ENCODE measurements around the gene STXBP5.
"Not testable (repeated sequence)": the region's sequence is repeated elsewhere in the genome, so short reads cannot be mapped to it uniquely, and the experiment has no call there.

Gene STXBP5

DNA sequence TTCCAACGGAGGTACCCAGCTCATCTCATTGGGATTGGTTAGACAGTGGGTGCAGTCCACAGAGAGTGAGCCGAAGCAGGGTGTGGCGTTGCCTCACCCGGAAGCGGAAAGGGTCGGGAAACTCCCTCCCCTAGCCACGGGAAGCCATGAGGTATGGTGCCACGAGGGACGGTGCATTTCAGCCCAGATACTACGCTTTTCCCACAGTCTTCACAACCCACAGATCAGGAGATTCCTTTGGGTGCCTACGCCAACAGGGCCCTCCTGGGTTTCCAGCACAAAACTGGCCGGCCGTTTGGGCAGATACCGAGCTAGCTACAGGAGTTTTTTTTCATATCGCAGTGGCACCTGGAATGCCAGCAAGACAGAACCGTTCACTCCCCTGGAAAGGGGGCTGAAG lies 46.9 kb downstream of the STXBP5 start:
- no peak for DNase-seq

DNA sequence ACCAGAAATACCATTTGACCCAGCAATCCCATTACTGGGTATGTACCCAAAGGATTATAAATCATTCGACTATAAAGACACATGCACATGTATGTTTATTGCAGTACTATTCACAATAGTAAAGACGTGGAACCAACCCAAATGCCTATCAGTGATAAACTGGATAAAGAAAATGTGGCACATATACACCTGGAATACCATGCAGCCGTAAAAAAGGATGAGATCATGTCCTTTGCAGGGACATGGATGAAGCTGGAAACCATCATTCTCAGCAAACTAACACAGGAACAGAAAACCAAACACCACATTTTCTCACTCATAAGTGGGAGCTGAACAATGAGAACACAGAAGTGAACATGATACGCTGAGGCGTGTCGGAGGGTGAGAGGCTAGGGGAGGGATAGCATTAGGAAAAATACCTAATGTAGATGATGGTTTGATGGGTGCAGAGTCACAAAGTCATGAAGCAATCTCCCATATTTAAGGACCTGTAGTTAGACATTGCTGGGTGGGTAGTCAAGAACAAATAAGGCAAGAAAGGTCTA lies 50.8 kb downstream of the STXBP5 start:
- not testable (repeated sequence) for DNase-seq

DNA sequence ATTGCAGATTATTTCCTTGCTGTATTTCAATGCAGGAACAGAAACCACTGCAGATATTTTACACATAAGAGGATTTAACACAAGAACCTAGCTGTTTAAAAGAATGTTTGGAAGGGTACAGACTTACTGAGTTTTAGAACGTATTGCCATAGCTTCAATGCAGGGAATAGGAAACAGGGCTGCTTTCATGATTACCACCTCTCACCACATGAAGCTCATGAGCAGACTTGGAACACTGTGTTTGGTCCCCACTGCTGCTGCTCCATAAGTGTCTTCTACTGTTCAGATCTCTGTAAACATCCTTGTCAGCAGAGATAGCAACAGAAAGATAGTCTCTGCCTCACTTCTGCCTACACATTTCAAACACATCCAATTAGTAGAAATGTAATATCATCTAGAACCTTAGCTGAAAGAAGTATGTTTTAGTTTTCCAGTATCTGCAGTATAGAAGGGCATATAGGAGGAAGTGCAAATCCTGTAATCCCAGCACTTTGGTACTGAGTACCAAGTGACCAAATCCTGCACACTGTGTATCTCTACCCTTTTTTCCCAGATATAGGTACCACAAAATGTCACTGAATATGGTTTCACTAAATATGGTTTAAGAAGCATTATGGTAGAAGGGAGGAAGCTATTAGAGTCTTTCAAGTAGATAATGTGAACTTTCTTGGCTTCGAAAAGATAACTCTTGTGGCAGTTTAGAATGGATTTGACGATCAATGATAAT lies 51.9 kb downstream of the STXBP5 start:
- no peak for DNase-seq

DNA sequence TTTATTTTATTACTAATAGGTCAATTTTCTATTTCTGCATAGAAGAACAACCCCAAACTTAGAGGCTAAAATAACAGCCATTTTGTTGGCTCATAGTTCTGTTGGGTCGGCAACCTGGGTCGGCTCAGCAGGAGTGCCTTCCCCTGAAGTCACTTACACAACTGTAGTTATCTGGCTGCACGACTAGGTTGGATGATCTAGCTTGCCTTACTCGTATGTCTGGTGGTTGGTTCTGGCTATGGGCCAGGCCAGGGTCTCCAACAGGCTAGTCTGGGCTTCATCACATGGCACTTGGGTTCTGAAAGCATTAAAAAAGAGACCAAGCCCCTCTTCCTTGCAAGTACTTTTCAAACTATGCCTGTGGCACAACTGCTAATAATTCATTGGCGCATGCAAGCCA lies 53.5 kb downstream of the STXBP5 start:
- no peak for DNase-seq

DNA sequence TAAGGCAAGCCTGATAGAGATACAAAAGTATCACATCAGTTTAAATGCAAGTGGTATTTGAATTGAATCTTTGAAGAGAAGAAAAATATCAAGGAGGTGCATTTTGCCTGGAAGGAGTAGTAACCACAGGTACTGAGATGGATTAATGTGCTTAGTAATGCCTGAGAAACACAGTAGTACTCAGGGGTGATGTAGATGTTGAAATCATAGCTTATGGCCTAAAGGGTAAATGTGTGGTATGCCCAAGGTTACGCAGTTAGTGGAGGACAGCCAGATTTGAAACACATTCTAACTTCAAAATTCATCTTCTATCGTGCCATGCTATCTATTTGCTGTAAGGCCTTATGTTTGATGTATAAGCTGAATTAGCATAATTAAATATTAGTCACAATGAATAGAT lies 55.9 kb downstream of the STXBP5 start:
- DNase-seq: no peak

DNA sequence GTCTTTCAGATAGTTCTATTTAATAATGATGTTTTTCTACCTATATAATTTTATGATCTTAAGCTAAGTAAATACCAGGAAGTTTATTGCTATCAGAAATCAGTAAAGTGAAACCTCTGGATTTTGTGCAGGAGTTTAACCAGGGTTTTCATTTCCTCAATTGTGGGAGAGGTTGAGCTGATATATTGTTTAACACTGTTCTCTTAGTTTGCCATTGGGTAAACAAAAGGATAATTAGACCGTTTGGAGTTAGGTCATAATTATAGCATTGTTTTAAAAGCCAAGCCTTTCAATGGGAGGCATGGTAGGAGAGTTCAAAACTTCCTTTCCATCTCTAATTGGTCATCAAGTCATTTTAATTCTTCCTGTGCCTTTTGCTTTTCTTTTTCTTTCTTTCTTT lies 58.7 kb downstream of the STXBP5 start:
- DNase-seq: no peak

DNA sequence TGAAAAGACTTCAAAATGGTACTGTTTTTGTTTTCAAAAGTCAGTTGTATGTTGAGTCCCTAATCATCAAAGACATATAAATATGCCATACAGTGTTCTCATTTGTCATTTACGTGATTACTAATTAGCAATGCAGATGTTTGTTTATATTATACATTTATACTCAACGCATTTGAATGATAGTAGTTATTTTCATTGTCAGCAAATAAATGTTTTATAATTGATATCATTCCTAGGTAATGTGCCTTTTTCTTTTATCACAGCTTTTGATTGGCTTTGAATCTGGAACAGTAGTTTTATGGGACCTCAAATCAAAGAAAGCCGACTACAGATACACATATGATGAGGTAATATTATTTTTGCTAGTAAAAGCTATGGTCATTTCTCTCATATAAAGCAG lies 62.6 kb downstream of the STXBP5 start:
- no peak for DNase-seq

DNA sequence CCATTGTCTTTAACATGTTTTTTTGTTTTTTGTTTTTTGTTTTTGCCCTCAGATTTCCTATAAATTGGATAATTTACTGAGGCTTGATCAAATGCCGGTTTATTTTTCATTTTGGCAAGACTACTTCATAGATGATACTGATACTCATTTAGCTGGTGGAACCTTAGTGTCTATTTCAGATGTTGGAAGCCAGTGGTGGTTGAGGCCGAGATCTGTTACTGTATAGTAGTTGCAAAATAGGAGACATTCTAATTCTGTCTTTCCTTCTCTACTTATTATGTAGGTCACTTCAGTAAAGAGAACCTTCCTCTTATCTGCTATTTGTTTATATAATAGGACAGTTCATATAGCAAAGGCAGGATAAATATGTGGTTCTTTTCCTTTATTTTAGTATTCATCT lies 63.4 kb downstream of the STXBP5 start:
- no peak for DNase-seq

DNA sequence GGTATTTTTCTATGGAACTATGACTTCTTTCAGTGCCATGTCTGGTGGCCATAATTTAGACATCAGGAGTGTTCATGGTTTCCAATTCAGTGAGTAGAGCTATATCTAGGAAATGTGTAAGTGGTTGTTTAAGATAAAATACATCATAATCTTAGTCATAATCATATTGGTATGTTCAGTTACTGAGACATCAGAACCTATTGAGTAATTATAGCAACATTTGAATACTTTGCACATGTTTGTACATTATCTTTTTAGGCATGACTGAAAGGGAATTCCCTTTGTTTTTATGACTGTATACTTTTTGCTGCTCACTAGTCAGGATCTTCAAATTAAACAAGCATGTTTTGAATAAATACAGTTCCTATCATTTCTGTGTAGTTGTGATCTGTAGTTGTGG lies 64.0 kb downstream of the STXBP5 start:
- DNase-seq: no peak

DNA sequence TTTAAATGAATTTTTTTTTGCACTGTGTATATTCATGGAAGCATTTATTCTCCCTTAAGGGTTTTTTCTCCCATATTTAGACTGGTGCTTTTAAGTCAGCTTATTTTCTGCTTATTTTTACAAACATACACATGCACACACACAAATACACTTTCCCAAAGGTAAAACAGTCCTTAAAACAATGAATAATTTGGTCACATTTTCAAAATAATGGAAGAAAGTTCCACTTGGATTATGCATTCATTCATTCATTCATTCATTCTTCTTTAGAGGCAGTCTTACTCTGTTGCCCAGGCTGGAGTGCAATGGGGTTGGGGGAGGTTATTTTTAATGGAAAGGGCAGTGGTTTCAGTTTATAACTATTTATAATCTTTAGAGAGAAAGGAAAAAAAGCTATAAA lies 69.8 kb downstream of the STXBP5 start:
- DNase-seq: no peak

DNA sequence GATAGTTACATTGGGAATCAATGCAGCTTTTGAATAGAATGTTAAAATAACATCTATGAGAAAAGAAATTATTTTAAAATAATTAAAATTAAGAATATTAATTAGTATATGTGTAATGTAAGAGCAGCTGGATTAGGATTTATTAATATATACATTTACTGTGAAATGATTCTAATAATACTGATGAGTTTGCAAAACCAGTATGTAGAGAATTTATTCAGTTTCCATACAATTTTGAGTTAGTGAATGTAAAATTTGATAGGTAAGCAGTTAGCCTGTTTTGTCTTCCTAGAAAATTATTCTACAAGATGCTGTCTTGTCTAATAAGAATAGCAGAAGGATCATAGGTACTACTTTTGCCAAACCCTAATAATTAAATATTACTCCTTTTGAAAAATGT lies 70.6 kb downstream of the STXBP5 start:
- no peak for DNase-seq

DNA sequence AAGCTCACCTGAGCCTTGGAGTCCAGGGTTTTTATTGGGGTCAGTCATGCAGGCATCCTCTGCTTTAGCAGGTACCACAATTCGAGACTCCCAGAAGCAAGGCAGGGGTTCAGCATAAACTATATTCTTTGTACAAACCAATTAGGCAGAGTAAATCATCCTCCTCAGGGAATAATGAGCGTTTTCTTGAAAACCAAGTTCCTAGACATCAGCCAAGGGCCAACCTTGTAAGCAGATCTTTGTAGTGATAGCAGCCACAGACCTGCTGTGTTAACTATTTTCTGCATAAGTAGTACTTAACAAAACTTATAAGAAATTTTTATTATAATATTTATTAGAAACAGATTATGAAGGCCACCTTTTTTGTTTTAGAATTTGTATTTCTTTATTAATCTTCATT lies 74.7 kb downstream of the STXBP5 start:
- DNase-seq: no peak

DNA sequence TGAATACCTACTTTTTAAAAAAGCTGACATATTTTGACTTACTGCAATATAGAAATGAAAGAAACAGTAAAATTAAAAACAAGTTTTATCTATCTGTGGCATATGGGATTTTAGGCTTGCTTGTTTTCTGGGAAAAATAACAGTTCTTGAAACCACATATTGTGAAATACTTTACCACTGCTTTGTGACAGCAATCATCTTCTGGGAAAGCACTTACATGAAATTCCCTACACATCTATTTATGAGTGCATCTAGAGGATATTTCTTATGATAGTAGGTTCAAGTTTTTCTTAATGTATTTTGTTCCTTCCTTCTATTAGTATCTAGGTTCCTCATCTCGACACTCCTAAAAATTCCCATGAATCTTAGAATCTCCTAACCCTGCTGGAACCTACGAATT lies 75.2 kb downstream of the STXBP5 start:
- no peak for DNase-seq

DNA sequence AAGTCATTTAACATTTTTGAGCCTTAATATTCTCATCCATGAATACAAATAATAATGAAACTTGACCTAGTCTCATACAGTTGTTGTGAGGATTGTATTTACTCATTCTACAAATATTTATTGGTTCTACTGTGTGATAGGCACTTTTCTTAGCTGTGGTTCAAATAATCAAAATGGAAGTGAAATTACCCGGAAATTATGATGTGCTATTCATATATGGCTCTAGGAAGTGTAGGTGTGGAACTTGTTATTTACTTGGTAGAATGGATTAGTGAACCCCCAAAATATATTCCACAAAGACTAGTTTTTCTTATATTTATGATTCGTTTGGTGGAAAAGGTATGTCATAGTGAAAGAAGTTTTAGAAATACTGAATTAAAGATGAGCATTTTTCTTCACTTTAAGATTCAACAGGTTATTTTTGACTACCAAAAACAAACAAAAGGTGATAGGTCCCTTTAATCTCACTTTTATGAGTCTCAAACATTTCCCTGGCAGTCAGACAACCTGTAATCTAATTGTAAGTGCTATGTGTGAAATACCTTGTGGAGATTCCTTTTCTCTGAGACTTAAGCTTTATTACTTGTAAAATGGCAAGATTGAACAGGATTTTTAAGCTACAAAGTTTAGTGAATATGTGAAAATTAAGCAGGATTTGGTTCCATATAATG lies 77.8 kb downstream of the STXBP5 start:
- DNase-seq: no peak

DNA sequence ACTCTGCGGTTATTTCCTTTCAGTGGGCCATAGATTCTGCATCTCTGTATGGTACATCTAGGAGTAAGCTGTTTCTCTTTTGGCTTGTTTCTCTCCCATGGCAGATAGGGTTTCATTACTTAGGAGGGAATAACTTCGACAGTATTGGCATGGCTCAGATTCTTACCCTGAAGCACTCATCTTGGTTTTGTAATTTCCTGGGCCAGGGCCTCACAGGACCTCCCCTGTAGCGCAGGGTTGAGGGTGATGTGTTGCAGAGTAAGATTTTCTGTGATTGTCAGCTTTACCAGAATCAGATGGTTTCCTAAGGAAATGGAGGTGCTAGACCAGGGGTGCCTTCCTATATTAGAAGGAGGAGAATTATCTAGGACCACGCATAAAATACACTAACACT lies 78.3 kb downstream of the STXBP5 start:
- no peak for DNase-seq

DNA sequence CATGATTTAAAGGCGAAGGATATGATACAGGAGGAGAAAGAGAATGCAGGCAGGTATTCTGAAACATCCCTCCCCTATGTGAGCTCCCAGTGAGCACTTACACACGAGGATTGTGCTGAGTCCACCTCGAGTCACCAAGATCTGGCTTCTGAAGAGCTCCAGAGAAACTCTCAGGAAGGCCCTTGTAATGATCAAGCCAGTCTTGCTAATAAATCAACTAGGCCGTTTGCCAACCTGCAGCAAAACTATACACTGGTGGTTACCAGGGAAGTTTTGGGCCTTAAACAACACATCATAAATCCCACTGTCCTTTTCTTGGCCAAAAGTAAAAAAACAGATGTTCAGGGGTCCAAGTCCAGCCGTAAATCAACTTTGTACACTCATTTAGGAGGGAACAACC lies 79.2 kb downstream of the STXBP5 start:
- no peak for DNase-seq

DNA sequence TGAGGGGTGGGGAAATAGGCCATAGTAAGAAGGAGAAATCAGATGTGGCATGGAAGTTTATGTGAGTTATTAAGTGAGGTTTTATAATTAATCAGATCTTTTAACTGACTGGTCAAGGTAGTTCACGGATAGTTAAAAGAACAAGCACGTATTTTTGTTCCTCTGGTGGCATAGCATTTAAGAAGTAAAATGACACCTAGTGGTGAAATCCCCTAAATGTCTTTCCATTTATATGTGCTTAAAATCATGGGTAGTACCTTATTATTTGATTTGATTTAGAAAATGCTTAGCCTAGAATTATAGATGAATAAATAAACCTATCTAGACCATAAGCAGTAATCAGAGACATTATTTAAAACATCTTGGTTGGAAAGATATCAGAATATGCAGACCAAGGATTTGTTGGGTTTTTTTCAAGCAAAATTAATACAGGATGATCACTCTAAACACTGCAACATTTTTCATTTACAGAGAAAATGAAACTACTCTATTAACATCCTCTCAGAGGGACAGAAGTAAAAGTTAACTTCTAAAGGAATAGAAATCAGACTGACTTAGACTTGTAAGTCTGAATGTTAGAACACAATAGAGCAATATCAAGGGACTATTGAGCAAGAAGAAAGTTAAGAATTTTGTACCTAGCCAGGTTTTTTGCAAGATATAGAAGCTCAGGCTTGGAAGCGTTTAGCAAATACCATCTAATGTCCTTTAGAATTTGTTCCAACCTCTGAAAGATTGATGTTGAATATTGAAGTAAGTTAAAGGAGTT lies 81.1 kb downstream of the STXBP5 start:
- no peak for DNase-seq

DNA sequence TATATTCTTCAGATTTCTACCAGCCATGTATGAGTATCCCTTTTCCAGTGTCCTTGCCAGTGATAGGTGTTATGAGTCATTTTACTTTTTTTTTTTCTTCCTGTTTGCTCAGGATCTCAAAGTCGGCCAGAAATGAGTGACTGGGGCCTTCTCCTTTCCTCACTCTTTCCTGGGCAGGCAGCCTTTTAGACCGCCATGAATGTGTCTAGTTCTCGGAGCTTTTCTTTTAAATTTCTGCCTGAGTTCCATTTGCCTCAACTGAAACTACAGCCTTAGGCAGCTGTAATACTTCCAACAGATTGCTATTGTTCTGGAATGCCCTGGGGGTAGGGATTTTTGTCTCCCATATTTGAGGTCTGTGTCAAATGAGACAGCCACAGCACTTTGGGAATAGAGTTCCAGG lies 83.7 kb downstream of the STXBP5 start:
- DNase-seq: no peak

DNA sequence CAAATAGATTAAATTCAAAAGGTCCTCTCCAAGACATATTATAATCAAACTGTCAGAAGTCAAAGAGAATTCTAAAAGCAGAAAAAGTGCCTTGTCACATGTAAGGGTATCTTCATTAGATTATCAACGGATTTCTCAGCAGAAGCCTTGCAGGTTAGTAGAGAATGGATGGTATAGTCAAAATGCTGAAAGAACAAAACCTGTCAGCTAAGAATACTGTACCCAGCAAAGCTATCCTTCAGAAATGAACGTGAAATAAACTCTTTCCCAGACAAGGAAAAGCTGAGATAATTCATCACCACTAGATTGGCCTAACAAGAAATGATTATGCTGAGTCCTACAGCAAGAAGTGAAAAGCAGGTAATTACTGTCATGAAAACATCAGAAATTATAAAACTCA lies 92.9 kb downstream of the STXBP5 start:
- no peak for DNase-seq

DNA sequence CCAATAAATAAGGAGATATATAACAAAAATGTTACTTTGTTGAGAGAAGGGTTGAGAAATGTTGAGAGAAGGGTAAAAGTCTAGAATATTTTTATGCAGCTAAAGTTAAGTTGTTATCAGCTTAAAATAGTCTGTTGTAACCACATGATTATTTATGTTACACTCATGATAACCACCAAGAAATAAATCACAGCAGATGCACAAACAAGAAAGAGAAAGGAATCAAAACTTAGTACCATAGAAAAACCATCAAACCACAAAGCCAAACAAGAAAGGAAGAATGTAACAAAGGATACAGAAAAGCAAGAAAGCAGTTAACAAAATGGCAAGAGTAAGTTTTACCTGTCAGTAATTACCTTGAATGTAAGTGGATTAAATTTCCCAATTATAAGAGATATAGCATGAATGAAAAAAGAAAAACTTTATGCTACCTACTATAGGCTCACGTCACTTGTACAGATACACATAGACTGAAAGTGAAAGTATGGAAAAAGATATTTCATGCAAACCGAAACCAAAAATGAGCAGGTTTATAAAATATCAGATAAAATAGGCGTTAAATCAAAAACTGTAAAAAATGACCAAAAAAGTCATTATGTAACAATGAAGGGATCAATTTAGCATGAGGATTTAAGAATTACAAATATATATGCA lies 93.6 kb downstream of the STXBP5 start:
- no peak for DNase-seq

DNA sequence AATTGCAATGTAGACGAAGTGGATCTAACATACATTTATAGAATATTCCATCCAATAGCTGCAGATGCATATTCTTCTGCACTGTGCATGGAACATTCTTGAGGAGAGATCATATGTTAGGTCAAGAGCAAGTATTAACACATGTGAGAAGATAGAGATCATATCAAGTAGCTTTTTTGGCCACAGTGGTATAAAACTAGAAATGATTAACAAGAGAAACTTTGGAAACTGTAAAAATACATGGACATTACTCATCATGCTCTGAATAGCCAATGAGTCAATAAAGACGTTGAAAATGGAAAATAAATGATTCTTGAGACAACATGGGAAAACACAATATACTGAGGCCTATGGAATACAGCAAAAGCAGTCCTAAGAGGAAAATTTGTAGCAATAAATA lies 94.2 kb downstream of the STXBP5 start:
- DNase-seq: no peak

DNA sequence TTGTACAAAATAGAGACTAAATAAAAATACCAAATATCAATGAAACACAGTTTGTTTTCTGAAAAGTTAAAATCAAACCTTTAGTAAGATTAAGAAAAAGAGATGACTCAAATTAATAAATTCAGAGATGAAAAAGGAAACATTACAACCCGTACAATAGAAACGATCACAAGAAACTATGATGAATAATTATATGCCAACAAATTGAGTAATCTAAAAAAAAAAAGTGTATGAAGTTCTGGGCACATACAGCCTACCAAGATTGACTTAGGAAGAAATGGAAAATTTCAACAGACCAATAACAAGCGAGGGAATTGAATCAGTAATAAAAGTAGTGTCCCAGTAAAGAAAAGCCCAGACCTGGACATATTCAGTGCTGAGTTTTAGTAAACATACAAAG lies 94.8 kb downstream of the STXBP5 start:
- no peak for DNase-seq

DNA sequence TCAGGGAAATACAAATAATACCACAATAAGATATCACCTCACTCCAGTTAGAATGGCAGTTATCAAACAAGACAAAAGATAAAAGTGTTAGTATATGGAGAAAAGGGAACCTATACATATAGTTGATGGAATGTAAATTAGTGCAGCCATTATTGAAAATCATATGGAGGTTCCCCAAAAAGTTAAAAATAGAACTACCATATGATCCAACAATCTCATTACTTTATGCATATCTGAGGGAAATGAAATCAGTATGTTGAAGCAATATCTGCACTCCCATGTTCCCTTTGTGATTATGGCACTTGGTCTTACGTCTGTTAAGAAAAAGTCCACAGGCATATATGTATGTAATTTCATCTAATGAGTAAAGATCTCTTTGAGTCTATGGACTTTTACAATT lies 96.9 kb downstream of the STXBP5 start:
- DNase-seq: no peak

Data from CD4-positive, alpha-beta T cell treated with Interferon gamma for 1 hour (primary cell).